ENCODE results near the gene ACE2. TPM values are rescaled to one million over a fixed set of nuclear protein-coding genes. Genes with fewer than 3 reads are reported as not detected.

ACE2 gene
- total RNA-seq, 1 experiment from 2014 or later: 25.3 TPM

DNA sequence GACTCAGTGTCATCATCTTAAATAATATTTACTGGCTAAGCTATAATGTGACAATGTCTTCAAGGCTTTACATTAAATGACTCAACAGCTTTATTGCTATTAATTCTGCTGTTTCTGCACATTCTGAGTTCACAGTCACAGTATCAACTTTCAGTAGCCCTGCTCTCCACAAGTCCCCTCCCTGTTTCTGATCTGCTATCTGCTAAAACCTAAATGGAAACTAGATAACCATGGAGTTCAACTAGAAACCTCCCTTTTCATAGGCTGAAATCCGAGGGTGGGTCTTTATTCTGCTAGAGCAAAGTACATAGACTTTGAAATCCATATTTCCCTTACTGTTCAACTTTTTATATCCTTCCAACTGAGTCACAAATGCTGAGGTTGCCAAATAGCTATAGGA lies 5.4 kb upstream of the ACE2 start:
- DNase-seq: peak; percentile 31
- no TSS peak for BruUV-seq (replicated peaks)
- H3K27ac Mint-ChIP-seq (ENCODE audit: unreplicated experiment): peak overlapping the region; percentile 85
- H3K36me3 Mint-ChIP-seq (ENCODE audit: insufficient read depth, unreplicated experiment): peaks cover 4% of the 10 kb centered on the region
- TF ChIP-seq, protein P1, sequence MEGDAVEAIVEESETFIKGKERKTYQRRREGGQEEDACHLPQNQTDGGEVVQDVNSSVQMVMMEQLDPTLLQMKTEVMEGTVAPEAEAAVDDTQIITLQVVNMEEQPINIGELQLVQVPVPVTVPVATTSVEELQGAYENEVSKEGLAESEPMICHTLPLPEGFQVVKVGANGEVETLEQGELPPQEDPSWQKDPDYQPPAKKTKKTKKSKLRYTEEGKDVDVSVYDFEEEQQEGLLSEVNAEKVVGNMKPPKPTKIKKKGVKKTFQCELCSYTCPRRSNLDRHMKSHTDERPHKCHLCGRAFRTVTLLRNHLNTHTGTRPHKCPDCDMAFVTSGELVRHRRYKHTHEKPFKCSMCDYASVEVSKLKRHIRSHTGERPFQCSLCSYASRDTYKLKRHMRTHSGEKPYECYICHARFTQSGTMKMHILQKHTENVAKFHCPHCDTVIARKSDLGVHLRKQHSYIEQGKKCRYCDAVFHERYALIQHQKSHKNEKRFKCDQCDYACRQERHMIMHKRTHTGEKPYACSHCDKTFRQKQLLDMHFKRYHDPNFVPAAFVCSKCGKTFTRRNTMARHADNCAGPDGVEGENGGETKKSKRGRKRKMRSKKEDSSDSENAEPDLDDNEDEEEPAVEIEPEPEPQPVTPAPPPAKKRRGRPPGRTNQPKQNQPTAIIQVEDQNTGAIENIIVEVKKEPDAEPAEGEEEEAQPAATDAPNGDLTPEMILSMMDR (IDR thresholded peaks at IDR 0.05; ENCODE audit: unreplicated experiment): no peak
- H3K4me3 Mint-ChIP-seq (ENCODE audit: low read depth, unreplicated experiment): peak overlapping the region; percentile 12
- CTCF ChIA-PET: interaction anchor here (1.2 kb wide), 1 partner anchor 26 kb away, joined by 3 read pairs; no protein-coding TSS in a partner anchor
- no peaks in the 10 kb centered on the region for H3K27me3 Mint-ChIP-seq (ENCODE audit: unreplicated experiment)
- peaks cover 55% of the 10 kb centered on the region for H3K4me1 Mint-ChIP-seq (ENCODE audit: low read depth, unreplicated experiment)
- no peaks in the 10 kb centered on the region for H3K9me3 Mint-ChIP-seq (ENCODE audit: low read depth, unreplicated experiment)
- intact Hi-C loops (cut with micrococcal nuclease; ENCODE audit: unreplicated experiment): no loop called here

DNA sequence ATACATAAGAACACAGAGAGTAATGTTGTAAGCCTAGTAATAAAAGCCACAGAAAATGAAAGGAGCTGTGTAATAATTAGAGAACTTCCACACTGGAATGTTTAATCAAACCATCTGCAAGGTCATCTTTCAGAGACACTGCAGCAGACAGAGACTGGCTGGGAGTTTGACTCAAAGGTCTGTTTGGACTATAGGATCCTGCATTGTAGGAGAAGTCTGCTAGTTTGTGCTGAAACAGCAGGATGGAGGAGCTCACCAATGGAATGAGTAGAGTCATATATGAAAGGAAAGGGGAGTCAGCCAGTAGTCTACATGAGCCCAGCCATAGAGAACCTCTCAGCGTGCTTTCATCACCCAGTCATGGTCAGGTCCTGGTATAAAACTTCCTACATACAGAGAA lies 4.5 kb upstream of the ACE2 start:
- peaks cover 65% of the 10 kb centered on the region for H3K4me1 Mint-ChIP-seq (ENCODE audit: low read depth, unreplicated experiment)
- no peaks in the 10 kb centered on the region for H3K27me3 Mint-ChIP-seq (ENCODE audit: unreplicated experiment)
- BruUV-seq (replicated peaks): no TSS peak

DNA sequence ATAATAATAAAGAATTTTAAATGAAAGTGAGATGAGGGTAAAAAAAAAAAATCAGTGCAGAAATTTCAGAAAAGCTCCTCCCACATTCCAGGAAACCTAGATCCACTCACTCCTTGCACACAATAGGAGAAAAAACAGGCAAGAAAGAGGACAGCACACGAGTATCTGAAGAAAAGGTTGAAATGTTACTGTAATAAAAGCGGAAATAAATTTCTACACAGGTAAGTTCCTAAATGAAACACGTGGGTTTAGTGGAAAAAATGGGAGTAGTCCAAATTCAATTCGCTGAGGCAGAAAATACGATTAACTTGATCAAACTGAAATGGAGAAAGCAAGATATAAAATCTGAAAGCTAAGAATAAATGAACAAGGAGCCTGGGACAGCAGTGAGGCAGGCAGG lies 2.0 kb upstream of the ACE2 start:
- Mint-ChIP-seq H3K36me3 (ENCODE audit: insufficient read depth, unreplicated experiment) (peaks cover 11% of the 10 kb centered on the region), H3K4me1 (ENCODE audit: low read depth, unreplicated experiment) (peaks cover 65% of the 10 kb centered on the region), H3K27ac (ENCODE audit: unreplicated experiment) (peak overlapping the region; percentile 86), H3K4me3 (ENCODE audit: low read depth, unreplicated experiment) (no peak overlapping the region), H3K9me3 (ENCODE audit: low read depth, unreplicated experiment) (no peaks in the 10 kb centered on the region), H3K27me3 (ENCODE audit: unreplicated experiment) (no peaks in the 10 kb centered on the region)
- intact Hi-C loops (cut with micrococcal nuclease; ENCODE audit: unreplicated experiment): no loop called here
- TF ChIP-seq, protein P1 (IDR thresholded peaks at IDR 0.05; ENCODE audit: unreplicated experiment): no peak
- no peak for DNase-seq
- CTCF ChIA-PET: no interaction called here
- BruUV-seq (replicated peaks): no TSS peak

More for the DNA sequence above, 4.5 kb upstream of the ACE2 start:
- peaks cover 11% of the 10 kb centered on the region for H3K36me3 Mint-ChIP-seq (ENCODE audit: insufficient read depth, unreplicated experiment)
- no peak overlapping the region for H3K4me3 Mint-ChIP-seq (ENCODE audit: low read depth, unreplicated experiment)
- no peaks in the 10 kb centered on the region for H3K9me3 Mint-ChIP-seq (ENCODE audit: low read depth, unreplicated experiment)
- H3K27ac Mint-ChIP-seq (ENCODE audit: unreplicated experiment): peak overlapping the region; percentile 85
- TF ChIP-seq, protein P1 (IDR thresholded peaks at IDR 0.05; ENCODE audit: unreplicated experiment): no peak
- intact Hi-C loops (cut with micrococcal nuclease; ENCODE audit: unreplicated experiment): no loop called here
- CTCF ChIA-PET: no interaction called here
- no peak for DNase-seq

DNA sequence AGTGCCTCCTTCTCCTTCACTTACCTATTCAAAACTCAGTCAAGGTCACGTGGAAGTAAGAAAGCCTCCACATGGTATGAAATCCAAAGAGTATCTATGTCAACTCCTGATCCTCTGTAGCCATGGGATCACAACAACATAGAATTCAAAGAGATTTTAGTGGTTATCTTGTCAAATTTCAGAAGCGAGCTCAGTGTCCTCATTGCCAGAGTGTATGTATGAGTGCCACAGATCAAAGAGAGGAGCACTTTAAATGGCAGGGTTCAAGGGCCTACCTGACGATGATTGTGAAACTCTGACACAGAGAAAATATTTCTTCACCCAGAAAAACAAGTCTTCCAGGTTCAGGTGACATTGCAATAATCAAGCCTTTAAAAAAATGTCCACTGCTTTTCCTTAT lies 1.2 kb upstream of the ACE2 start:
- Mint-ChIP-seq H3K4me3 (ENCODE audit: low read depth, unreplicated experiment) (peak overlapping the region; percentile 53), H3K27ac (ENCODE audit: unreplicated experiment) (peak overlapping the region; percentile 94), H3K36me3 (ENCODE audit: insufficient read depth, unreplicated experiment) (peaks cover 11% of the 10 kb centered on the region), H3K4me1 (ENCODE audit: low read depth, unreplicated experiment) (peaks cover 62% of the 10 kb centered on the region), H3K27me3 (ENCODE audit: unreplicated experiment) (no peaks in the 10 kb centered on the region), H3K9me3 (ENCODE audit: low read depth, unreplicated experiment) (no peaks in the 10 kb centered on the region)
- no TSS peak for BruUV-seq (replicated peaks)
- CTCF ChIA-PET: interaction anchor here (0.5 to 1.2 kb wide), 2 partner anchors 8 to 39 kb away, joined by 4 to 11 read pairs; no protein-coding TSS in a partner anchor
- TF ChIP-seq, protein P1 (IDR thresholded peaks at IDR 0.05; ENCODE audit: unreplicated experiment): no peak
- DNase-seq: no peak
- intact Hi-C loops (cut with micrococcal nuclease; ENCODE audit: unreplicated experiment): no loop called here

Measured in Calu3 (cell line).